GM10248 (cell line): ENCODE results near the gene CNTN1.

Experiments
- CTCF ChIA-PET: fragments of 300-600 bp; sonication (Branson Sonifier 250); formaldehyde crosslinking; extraction: SDS; loops from one replicate; lab custom pipeline; 2021; ENCODE audit warnings: antibody characterized with exemption; lab: Yijun Ruan, JAX
- POLR2A ChIA-PET: fragments of 350-650 bp; sonication (Branson Sonifier 250); formaldehyde crosslinking; extraction: SDS; loops from one replicate; lab custom pipeline; 2020; ENCODE audit warnings: antibody characterized with exemption; lab: Yijun Ruan, JAX
- DNase-seq: peaks from one replicate; pipeline ENCODE4 v3.0.0; 2012; ENCODE audit errors: extremely low spot score
- CTCF ChIP-seq: IDR thresholded peaks from 2 replicates; pipeline ENCODE4 v1.5.1; 2012; ENCODE audit warnings: mild to moderate bottlenecking, low read depth; ENCODE audit errors: extremely low read depth, missing control alignments, control extremely low read depth

CNTN1 gene

DNA sequence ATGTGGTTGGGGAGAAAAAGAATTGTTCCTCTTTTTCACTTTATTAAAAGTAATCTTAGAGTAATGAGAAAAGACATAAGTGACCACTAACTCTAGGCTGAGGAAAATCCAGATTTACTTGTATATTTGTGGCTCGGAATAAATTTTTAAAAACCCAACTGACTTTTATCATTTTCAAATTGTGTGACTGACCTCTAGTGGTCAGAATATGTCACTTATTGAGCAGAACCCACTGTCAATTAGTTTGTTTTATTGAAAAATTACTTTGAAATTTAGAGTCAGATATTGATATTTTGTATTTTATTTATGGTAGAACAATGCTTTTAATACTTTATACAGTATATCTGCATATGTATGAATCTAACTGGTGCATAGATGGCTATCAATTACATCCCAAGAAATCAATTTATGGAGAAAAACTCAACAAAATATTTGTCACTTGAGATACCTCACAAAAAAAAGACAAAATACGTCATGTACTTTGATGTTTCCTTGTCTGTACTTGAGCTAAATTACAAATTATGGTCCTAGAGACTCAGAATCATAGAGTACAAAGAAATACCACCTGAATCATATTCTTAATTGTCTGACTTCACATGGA is 229.4 kb downstream of the CNTN1 start:
- peak; percentile 69 for TF ChIP-seq CTCF
- POLR2A ChIA-PET, result no interaction called here
- no peak for DNase-seq
- CTCF ChIA-PET, result interaction anchor here (1.0 to 1.1 kb wide), 4 partner anchors 20 to 586 kb away, joined by 3 read pairs; no protein-coding TSS in a partner anchor

GRCh38 chr12:40937891-40938290 is 245.7 kb downstream of the CNTN1 start:
- ChIA-PET CTCF (no interaction called here), POLR2A (no interaction called here)
- TF ChIP-seq CTCF, result no peak
- DNase-seq, result no peak

GRCh38 chr12:40942326-40942725 is 250.1 kb downstream of the CNTN1 start:
- no peak for DNase-seq
- POLR2A ChIA-PET, result no interaction called here
- CTCF ChIA-PET, result interaction anchor here (1.0 kb wide), 1 partner anchor 20 kb away, joined by 3 read pairs; no protein-coding TSS in a partner anchor
- no peak for TF ChIP-seq CTCF

DNA sequence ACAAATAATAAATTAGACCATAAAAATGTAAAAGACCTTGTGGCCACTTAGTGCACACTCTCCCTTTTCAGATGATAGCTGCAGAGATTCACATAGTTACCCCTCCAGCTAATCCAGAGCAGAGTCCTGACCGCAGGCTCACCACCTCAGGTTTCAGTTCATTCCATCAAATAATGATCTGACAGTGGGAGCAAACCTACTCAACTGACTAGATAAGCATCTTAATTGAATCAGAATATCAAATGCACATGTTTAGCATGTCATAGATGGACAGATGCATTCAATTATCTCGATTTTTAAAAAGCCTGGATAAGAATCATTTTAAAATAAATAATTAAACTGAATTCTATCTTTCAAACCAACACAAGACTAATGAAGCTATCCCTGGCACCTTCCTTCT is 253.5 kb downstream of the CNTN1 start:
- ChIA-PET CTCF (interaction anchor here (1.0 to 3.8 kb wide), 6 partner anchors 12 to 1079 kb away, joined by 3 to 22 read pairs (median 5); no protein-coding TSS in a partner anchor), POLR2A (no interaction called here)
- DNase-seq, result no peak
- TF ChIP-seq CTCF, result no peak

DNA sequence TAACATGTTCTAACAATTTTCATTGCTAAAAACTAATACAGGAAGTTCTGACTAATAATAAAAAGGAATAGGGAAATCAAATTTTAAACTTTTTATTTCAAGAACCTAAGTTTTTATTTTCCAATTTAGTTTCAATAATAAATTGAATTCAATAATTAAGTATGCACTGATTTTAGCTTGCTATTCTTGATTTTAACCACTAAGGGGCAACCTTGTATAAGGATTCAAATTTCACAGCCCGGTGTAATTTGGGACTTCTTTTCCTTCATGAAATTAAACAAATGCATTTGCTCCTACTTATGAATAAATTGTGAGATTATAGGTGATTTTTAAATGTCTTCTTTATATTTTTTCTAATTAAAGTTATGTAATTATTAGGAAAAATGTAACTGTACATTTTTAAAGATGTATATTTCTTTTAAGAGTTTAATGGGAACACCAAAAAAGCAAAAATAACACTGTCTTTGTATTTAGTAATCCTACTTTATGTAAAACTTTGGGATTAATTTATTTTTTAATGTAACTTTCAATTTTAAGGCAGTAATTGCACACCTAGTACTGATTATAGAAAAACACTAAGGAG is 254.5 kb downstream of the CNTN1 start:
- DNase-seq, result peak; percentile 8
- ChIA-PET POLR2A (no interaction called here), CTCF (interaction anchor here (1.0 to 3.8 kb wide), 6 partner anchors 13 to 1078 kb away, joined by 3 to 22 read pairs (median 5); no protein-coding TSS in a partner anchor)
- TF ChIP-seq CTCF, result peak; percentile 39

- POLR2A ChIA-PET, result no interaction called here
- no peak for DNase-seq
Measured at GRCh38 chr12:40947797-40948196, 255.6 kb downstream of the CNTN1 start.

More at GRCh38 chr12:40947797-40948196, 255.6 kb downstream of the CNTN1 start:
- TF ChIP-seq CTCF, result no peak
- CTCF ChIA-PET, result interaction anchor here (1.0 to 3.8 kb wide), 2 partner anchors 19 to 1077 kb away, joined by 3 to 22 read pairs; no protein-coding TSS in a partner anchor
